ELF-1 (cell line): ENCODE results near the gene CUBN.

Source experiments
- DNase-seq: peaks from one replicate; pipeline ENCODE4 v3.0.0-alpha.2; 2016; ENCODE audit warnings: low read depth, low spot score

CUBN gene

GRCh38 chr10:17073725-17074540, 55.7 kb downstream of the CUBN start:
- no peak for DNase-seq

GRCh38 chr10:17068953-17069352, 60.7 kb downstream of the CUBN start:
- no peak for DNase-seq

- no peak for DNase-seq
These were observed 62.0 kb downstream of the CUBN start for GRCh38 chr10:17067376-17068264.

- no peak for DNase-seq
These were observed 62.8 kb downstream of the CUBN start for GRCh38 chr10:17066807-17067206.

GRCh38 chr10:17066000-17066399, 63.6 kb downstream of the CUBN start:
- DNase-seq: no peak

GRCh38 chr10:17065273-17065672, 64.3 kb downstream of the CUBN start:
- DNase-seq: no peak

- no peak for DNase-seq
These were observed 65.2 kb downstream of the CUBN start for GRCh38 chr10:17064435-17064834.

GRCh38 chr10:17062955-17063484, 66.6 kb downstream of the CUBN start:
- peak; percentile 47 for DNase-seq

- peak; percentile 10 for DNase-seq
These were observed 67.1 kb downstream of the CUBN start for GRCh38 chr10:17062493-17062892.

GRCh38 chr10:17062009-17062408, 67.6 kb downstream of the CUBN start:
- DNase-seq: no peak

- no peak for DNase-seq
These were observed 68.2 kb downstream of the CUBN start for GRCh38 chr10:17061418-17061817.

- no peak for DNase-seq
These were observed 69.3 kb downstream of the CUBN start for GRCh38 chr10:17060289-17060688.

GRCh38 chr10:17059197-17059688, 70.4 kb downstream of the CUBN start:
- no peak for DNase-seq

GRCh38 chr10:17058093-17058492, 71.5 kb downstream of the CUBN start:
- no peak for DNase-seq

GRCh38 chr10:17056781-17057428, 72.7 kb downstream of the CUBN start:
- no peak for DNase-seq

- no peak for DNase-seq
These were observed 76.1 kb downstream of the CUBN start for GRCh38 chr10:17053513-17053912.

- no peak for DNase-seq
These were observed 76.5 kb downstream of the CUBN start for GRCh38 chr10:17053061-17053460.

GRCh38 chr10:17051851-17052250, 77.8 kb downstream of the CUBN start:
- no peak for DNase-seq

- DNase-seq: no peak
These were observed 80.4 kb downstream of the CUBN start for GRCh38 chr10:17049195-17049594.

- no peak for DNase-seq
These were observed 81.7 kb downstream of the CUBN start for GRCh38 chr10:17047908-17048307.

GRCh38 chr10:17046989-17047388, 82.6 kb downstream of the CUBN start:
- DNase-seq: no peak

GRCh38 chr10:17043586-17043985, 86.0 kb downstream of the CUBN start:
- DNase-seq: no peak
